Measurements from ENCODE around the gene DBX1. TPM values are rescaled to one million over a fixed set of nuclear protein-coding genes. Genes with fewer than 3 reads are reported as not detected.

Gene DBX1
- total RNA-seq, 1 experiment from 2014 or later, result 0.15 TPM

GRCh38 chr11:20132667-20133039, 27.6 kb downstream of the DBX1 start:
- H3K23ac ChIP-seq (ENCODE audit: insufficient read length, low read depth, low read length), result no peak overlapping the region
- no peak overlapping the region for H3T11ph ChIP-seq (ENCODE audit: low read length)
- Mint-ChIP-seq H3K27me3 (ENCODE audit: low read depth) (peaks cover 42% of the 10 kb centered on the region), H3K36me3 (ENCODE audit: insufficient read depth in 1 of 3, low read depth in 3 of 3) (no peaks in the 10 kb centered on the region), H3K4me3 (no peak overlapping the region; a peak in 1 of 5 replicates), H3K27ac (no peak overlapping the region), H3K9me3 (no peaks in the 10 kb centered on the region), H3K4me1 (peaks cover 12% of the 10 kb centered on the region in 2 experiments)
- no peaks in the 10 kb centered on the region for H3K9me3 ChIP-seq (ENCODE audit: control insufficient read depth, low read depth, low read length)
- no peak overlapping the region for H3K18ac ChIP-seq (ENCODE audit: insufficient read length, low read depth, low read length)
- TF ChIP-seq CTCF (conservative IDR thresholded peaks at IDR 0.05), result peak; percentile 28; the same call in 1 of the 3 replicates
- H2BK20ac ChIP-seq (ENCODE audit: low read depth, low read length, poor library complexity, severe bottlenecking), result no peak overlapping the region
- H3K56ac ChIP-seq (ENCODE audit: insufficient read length, low read depth, low read length), result no peak overlapping the region
- no peaks in the 10 kb centered on the region for H4K20me1 ChIP-seq (ENCODE audit: control insufficient read depth, insufficient read depth, insufficient read length)
- H3K79me2 ChIP-seq (ENCODE audit: insufficient read depth, low read length), result no peaks in the 10 kb centered on the region
- no peak overlapping the region for H3K27ac ChIP-seq (ENCODE audit: insufficient read length, low read depth, low read length)
- no peak overlapping the region for H3K9ac ChIP-seq (ENCODE audit: extremely low read depth, insufficient read length, low read length)
- H2BK5ac ChIP-seq (ENCODE audit: insufficient read length, low read length), result no peak overlapping the region
- peak overlapping the region; percentile 63 for H3K4me2 ChIP-seq (ENCODE audit: insufficient read depth, insufficient read length, low read length)
- H4K91ac ChIP-seq (ENCODE audit: insufficient read length, low read depth, low read length), result no peak overlapping the region
- H2AK5ac ChIP-seq (ENCODE audit: insufficient read length, low read length), result no peak overlapping the region
- H3K4me1 ChIP-seq (ENCODE audit: insufficient read depth, low read length), result no peaks in the 10 kb centered on the region
- H3K27me3 ChIP-seq (ENCODE audit: insufficient read depth, low read length), result peaks cover 8% of the 10 kb centered on the region; the same call in 1 of the 2 replicates
- H2BK120ac ChIP-seq (ENCODE audit: low read depth, low read length, poor library complexity, severe bottlenecking), result no peak overlapping the region
- no peak overlapping the region for H2BK12ac ChIP-seq (ENCODE audit: insufficient read length, low read depth, low read length)
- H3K14ac ChIP-seq (ENCODE audit: insufficient read depth, low read length), result no peak overlapping the region; the same call in 1 of the 2 replicates
- H3K23me2 ChIP-seq (ENCODE audit: insufficient read length, low read depth, low read length, poor library complexity, severe bottlenecking), result peaks cover 7% of the 10 kb centered on the region
- H3K4ac ChIP-seq (ENCODE audit: low read depth, low read length), result no peak overlapping the region
- H4K8ac ChIP-seq (replicated peaks; ENCODE audit: insufficient read length, low read depth, low read length), result no peak overlapping the region
- no peak overlapping the region for H2AFZ ChIP-seq (ENCODE audit: low read length)
- no peaks in the 10 kb centered on the region for H3K79me1 ChIP-seq (ENCODE audit: insufficient read depth, low read depth, low read length, poor library complexity, severe bottlenecking)
- no peak overlapping the region for H2BK15ac ChIP-seq (ENCODE audit: low read depth, low read length)
- no peak for DNase-seq
- H4K5ac ChIP-seq (ENCODE audit: insufficient read length, low read depth, low read length), result no peak overlapping the region
- WGBS (ENCODE audit: extremely low coverage, insufficient read length, low lambda C conversion rate), result no CpG with 5 or more reads among the region's 8 CpGs
